HG03432 (cell line): ENCODE data around the gene TMEM200C.
"Not testable (repeated sequence)": the region's sequence is repeated elsewhere in the genome, so short reads cannot be mapped to it uniquely, and the experiment has no call there.

Experiments used
- ATAC-seq: cut with Tn5 transposase; IDR thresholded peaks from one replicate; pipeline ENCODE4 v1.9.1; 2021; ENCODE audit warnings: mild to moderate bottlenecking, moderate library complexity; ENCODE audit not compliant: unreplicated experiment

The TMEM200C gene

GRCh38 chr18:5892823-5893431 lies 2.4 kb downstream of the TMEM200C start:
- no peak for ATAC-seq

- no peak for ATAC-seq
These were observed 3.5 kb downstream of the TMEM200C start for GRCh38 chr18:5891854-5892215.

- no peak for ATAC-seq
These were observed 4.0 kb downstream of the TMEM200C start for GRCh38 chr18:5891184-5891853.

GRCh38 chr18:5890331-5891183 lies 4.8 kb downstream of the TMEM200C start:
- peak; percentile 87 for ATAC-seq

- no peak for ATAC-seq
These were observed 10.0 kb downstream of the TMEM200C start for GRCh38 chr18:5885361-5885760.

- peak; percentile 71 for ATAC-seq
These were observed 10.9 kb downstream of the TMEM200C start for GRCh38 chr18:5884375-5884774.

- ATAC-seq, result peak; percentile 57
These were observed 15.8 kb downstream of the TMEM200C start for GRCh38 chr18:5879479-5879882.

GRCh38 chr18:5876891-5877290 lies 18.4 kb downstream of the TMEM200C start:
- no peak for ATAC-seq

- ATAC-seq, result no peak
These were observed 21.0 kb downstream of the TMEM200C start for GRCh38 chr18:5874336-5874735.

- no peak for ATAC-seq
These were observed 22.4 kb downstream of the TMEM200C start for GRCh38 chr18:5872886-5873285.

GRCh38 chr18:5871426-5871825 lies 23.9 kb downstream of the TMEM200C start:
- ATAC-seq, result no peak

GRCh38 chr18:5868218-5868854 lies 27.0 kb downstream of the TMEM200C start:
- ATAC-seq, result peak; percentile 82

GRCh38 chr18:5865521-5865920 lies 29.8 kb downstream of the TMEM200C start:
- ATAC-seq, result no peak

GRCh38 chr18:5862127-5862526 lies 33.2 kb downstream of the TMEM200C start:
- not testable (repeated sequence) for ATAC-seq

GRCh38 chr18:5857180-5857579 lies 38.1 kb downstream of the TMEM200C start:
- ATAC-seq, result no peak

GRCh38 chr18:5853253-5853652 lies 42.1 kb downstream of the TMEM200C start:
- no peak for ATAC-seq

- no peak for ATAC-seq
These were observed 43.3 kb downstream of the TMEM200C start for GRCh38 chr18:5851998-5852397.

- ATAC-seq, result no peak
These were observed 52.7 kb downstream of the TMEM200C start for GRCh38 chr18:5842653-5843052.

GRCh38 chr18:5841518-5841917 lies 53.8 kb downstream of the TMEM200C start:
- no peak for ATAC-seq

- ATAC-seq, result no peak
These were observed 54.8 kb downstream of the TMEM200C start for GRCh38 chr18:5840547-5840946.

GRCh38 chr18:5840025-5840424 lies 55.3 kb downstream of the TMEM200C start:
- no peak for ATAC-seq
